ENCODE measurements around the gene TBL3. TPM values are rescaled to one million over a fixed set of nuclear protein-coding genes. Genes with fewer than 3 reads are reported as not detected.
A peak's percentile ranks its signal among the peaks of the same experiment; 100 is the strongest.

TBL3 gene
- total RNA-seq, 6 donors from 2014 or later: 22.0 to 51.6 (median 35.0) TPM

DNA sequence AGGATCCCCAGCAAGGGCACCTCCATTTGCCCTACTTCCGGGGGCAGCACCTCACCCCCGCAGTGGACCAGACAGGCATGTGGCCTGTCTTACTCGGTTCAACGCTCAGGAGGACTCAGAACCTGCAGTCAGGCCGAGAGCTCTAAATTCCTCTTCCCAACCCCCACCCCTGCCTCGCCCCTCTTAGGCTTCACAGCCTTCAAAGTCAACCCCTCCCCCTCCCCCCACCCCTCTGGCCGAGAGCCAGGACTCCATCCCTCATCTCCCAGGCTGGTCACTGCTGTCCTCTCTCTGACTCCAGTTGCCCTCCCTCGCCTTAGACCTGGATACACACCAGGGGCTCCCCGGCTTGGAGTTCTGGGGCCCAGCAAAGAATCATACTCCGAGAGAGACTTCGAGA is 45.6 kb upstream of the TBL3 start:
- WGBS, 2 donors: 56 to 61% methylated on average over 9 to 10 of the region's 11 CpGs
- no peak overlapping the region for H3K4me3 ChIP-seq
- ATAC-seq (ENCODE audit: low FRiP score in 2 of 2) (no peak), DNase-seq (no peak)
- no peak overlapping the region for H3K27ac ChIP-seq
- H3K27me3 ChIP-seq: peaks cover 0 to 9% (median under 1%) of the 10 kb centered on the region in 4 donors
- no peak for TF ChIP-seq POLR2AphosphoS5 (IDR thresholded peaks at IDR 0.05)
- no peak for TF ChIP-seq EP300 (IDR thresholded peaks at IDR 0.05)
- no peak for TF ChIP-seq POLR2A (IDR thresholded peaks at IDR 0.05)
- TF ChIP-seq, protein P1, sequence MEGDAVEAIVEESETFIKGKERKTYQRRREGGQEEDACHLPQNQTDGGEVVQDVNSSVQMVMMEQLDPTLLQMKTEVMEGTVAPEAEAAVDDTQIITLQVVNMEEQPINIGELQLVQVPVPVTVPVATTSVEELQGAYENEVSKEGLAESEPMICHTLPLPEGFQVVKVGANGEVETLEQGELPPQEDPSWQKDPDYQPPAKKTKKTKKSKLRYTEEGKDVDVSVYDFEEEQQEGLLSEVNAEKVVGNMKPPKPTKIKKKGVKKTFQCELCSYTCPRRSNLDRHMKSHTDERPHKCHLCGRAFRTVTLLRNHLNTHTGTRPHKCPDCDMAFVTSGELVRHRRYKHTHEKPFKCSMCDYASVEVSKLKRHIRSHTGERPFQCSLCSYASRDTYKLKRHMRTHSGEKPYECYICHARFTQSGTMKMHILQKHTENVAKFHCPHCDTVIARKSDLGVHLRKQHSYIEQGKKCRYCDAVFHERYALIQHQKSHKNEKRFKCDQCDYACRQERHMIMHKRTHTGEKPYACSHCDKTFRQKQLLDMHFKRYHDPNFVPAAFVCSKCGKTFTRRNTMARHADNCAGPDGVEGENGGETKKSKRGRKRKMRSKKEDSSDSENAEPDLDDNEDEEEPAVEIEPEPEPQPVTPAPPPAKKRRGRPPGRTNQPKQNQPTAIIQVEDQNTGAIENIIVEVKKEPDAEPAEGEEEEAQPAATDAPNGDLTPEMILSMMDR (IDR thresholded peaks at IDR 0.05): no peak
- H3K9me3 ChIP-seq: no peaks in the 10 kb centered on the region
- H3K4me1 ChIP-seq: peaks cover 12 to 24% (median 20%) of the 10 kb centered on the region in 4 donors
- no peaks in the 10 kb centered on the region for H3K36me3 ChIP-seq

DNA sequence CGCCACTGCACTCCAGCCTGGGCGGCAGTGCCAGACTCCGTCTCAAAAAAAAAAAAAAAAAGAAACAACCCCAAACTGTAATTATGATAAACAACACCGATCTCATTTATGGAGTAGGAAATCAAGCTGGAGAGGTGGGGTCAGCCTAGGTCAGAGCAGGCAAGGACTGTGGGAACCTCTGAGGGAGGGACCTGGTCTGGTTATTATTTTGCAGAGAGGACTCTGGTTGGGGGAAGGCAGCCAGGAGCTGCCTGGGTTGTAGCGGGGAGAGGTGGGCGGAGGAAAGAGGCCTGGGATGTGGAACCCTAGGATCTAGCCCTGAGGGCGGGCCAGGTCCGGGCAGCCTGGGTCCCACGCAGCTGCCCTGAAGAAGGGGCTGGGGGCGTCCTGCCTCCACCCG is 42.7 kb upstream of the TBL3 start:
- peaks cover 9 to 16% (median 13%) of the 10 kb centered on the region in 4 donors for H3K4me1 ChIP-seq
- 6 to 10% methylated on average over 7 to 10 of the region's 11 CpGs for WGBS, 2 donors
- H3K4me3 ChIP-seq: peak overlapping the region; percentile 47 to 85 (median 72)
- H3K27ac ChIP-seq: peak overlapping the region; percentile 73 to 95 (median 89)
- H3K9me3 ChIP-seq: no peaks in the 10 kb centered on the region
- no peaks in the 10 kb centered on the region for H3K27me3 ChIP-seq
- TF ChIP-seq POLR2A (IDR thresholded peaks at IDR 0.05) (no peak), EP300 (IDR thresholded peaks at IDR 0.05) (no peak), POLR2AphosphoS5 (IDR thresholded peaks at IDR 0.05) (no peak)
- TF ChIP-seq, protein P1 (IDR thresholded peaks at IDR 0.05): no peak
- no peaks in the 10 kb centered on the region for H3K36me3 ChIP-seq
- DNase-seq: peak in 1 of 2 donors; percentile 46
- peak; percentile 23 to 62 for ATAC-seq (ENCODE audit: low FRiP score in 2 of 2)

DNA sequence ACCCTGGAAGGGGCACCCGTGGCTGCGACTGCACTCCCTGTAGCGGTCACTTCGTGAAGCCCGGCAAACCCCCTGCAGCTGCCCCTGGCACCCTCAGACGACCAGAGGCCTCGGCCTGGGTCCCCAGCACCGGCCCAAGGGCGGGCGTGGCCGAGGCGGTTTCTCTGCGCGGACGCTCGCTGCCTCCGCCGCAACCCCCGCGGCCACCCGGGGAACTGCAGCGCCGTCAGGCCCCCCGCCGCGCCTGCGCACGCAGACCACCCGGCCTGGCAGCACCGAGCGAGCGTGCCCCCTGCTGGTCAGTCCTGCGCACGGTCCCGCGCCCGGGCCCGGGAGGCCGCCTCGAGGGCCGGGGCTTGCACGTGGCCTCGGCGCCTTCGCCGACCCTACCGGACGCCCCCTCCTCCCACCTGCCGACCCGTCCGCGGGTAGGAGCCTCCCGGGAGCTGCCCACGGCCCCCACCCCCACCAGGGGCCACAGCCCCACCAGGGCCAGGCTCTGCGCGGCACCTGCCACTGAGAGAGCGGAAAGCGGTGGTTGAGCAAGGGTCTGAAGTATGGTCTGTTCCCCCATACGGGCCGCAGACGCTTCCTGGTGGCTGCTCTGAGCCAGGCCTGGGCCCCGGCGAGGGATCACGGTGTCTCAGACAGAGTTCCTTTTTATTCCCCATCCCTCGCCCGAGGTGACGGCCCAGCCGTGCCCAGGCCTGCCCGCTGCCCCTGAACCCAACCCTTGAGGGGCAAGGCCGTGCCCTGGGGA is 42.1 kb upstream of the TBL3 start:
- no peaks in the 10 kb centered on the region for H3K9me3 ChIP-seq
- peak overlapping the region; percentile 73 to 95 (median 89) for H3K27ac ChIP-seq
- peak; percentile 95 to 99 for DNase-seq
- H3K4me1 ChIP-seq: peaks cover 9 to 16% (median 13%) of the 10 kb centered on the region in 4 donors
- no peaks in the 10 kb centered on the region for H3K27me3 ChIP-seq
- TF ChIP-seq EP300 (IDR thresholded peaks at IDR 0.05) (no peak), POLR2A (IDR thresholded peaks at IDR 0.05) (peak in 1 of 4 donors; percentile 67), POLR2AphosphoS5 (IDR thresholded peaks at IDR 0.05) (peak in 1 of 2 donors; percentile 56)
- TF ChIP-seq, protein P1 (IDR thresholded peaks at IDR 0.05): peak; percentile 100
- H3K36me3 ChIP-seq: no peaks in the 10 kb centered on the region
- H3K4me3 ChIP-seq: peak overlapping the region; percentile 47 to 85 (median 72)
- ATAC-seq (ENCODE audit: low FRiP score in 2 of 2): peak; percentile 96 to 98
- 30 to 32% methylated on average over 5 to 16 of the region's 70 CpGs for WGBS, 2 donors

DNA sequence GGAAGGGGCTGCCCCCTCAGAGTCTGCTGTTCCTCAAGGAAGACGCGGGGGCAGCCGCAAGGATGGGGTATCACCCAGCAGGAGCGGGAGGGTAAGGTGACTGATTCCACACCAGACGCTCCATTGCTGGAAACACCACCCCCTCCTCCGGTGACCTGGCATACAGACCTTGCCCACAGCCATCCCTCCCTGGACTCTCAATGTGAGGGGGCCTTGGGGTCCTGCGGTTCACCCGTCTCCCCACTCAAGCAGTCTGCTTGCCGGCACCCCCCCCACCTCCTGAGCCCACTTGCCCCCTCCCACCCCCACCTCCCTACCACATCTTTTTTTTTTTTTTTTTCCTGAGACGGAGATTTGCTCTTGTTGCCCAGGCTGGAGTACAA is 41.5 kb upstream of the TBL3 start:
- WGBS, 2 donors: 52 to 64% methylated on average over 10 of the region's 10 CpGs
- DNase-seq: no peak
- H3K4me1 ChIP-seq: peaks cover 9 to 16% (median 13%) of the 10 kb centered on the region in 4 donors

More for the DNA sequence above, 41.5 kb upstream of the TBL3 start:
- no peak for ATAC-seq (ENCODE audit: low FRiP score in 2 of 2)
- Histone ChIP-seq H3K27me3 (no peaks in the 10 kb centered on the region), H3K27ac (peak overlapping the region in 3 of 4 donors; percentile 86 to 95 (median 92)), H3K36me3 (no peaks in the 10 kb centered on the region), H3K9me3 (no peaks in the 10 kb centered on the region), H3K4me3 (peak overlapping the region in 1 of 4 donors; percentile 68)
- TF ChIP-seq, protein P1 (IDR thresholded peaks at IDR 0.05): no peak
- TF ChIP-seq POLR2AphosphoS5 (IDR thresholded peaks at IDR 0.05) (no peak), EP300 (IDR thresholded peaks at IDR 0.05) (no peak), POLR2A (IDR thresholded peaks at IDR 0.05) (no peak)

Data from upper lobe of left lung (tissue), 6 donors.